Stimulated activated CD8-positive, alpha-beta memory T cell treated with anti-CD3 and anti-CD28 coated beads, Interleukin-15, amount 100 ng/mL, for 48 hours (primary cell): ENCODE measurements around the gene CREBBP.

Experiments used
- DNase-seq, 2 donors: peaks; one replicate each; pipeline ENCODE4 v3.0.0-alpha.2; 2020; ENCODE audit warnings: low read depth in 2 of 2

The CREBBP gene

DNA sequence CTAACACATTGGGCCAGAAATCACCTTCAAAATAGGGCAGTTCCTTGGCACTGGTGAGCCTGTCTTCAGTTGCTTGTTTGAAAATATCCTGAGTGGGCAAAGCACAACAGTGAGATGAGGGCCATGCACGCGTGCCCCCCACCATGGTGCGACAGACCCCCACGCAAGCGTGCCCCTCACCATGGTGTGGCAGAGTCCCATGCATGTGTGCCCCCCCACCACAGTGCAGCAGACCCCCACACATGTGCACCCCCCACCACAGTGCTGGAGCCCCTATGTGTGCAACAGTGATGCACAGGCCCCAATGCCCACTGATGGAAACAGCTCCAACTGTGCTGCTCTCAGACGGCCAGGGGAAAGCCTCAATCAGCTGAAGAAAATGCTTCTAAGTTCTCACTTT lies 144.4 kb downstream of the CREBBP start:
- no peak for DNase-seq

DNA sequence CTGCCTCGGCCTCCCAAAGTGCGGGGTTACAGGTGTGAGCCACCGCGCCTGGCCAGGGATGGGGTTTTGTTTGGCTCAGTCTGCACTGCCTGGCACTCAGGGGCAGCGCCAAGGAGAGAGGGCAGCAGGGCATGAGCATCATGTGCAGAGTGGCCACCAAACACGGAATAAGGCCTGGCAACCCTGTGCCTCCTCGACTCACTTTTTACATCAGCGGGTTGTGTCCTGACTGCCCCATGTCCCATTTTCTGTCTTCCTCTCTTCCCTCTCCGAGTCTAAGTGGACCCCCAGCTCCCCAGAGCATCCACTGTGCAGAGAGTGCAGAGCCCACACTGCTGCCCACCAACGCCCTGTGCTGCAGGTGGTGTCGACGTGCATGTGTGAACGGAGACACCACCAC lies 145.0 kb downstream of the CREBBP start:
- no peak for DNase-seq

DNA sequence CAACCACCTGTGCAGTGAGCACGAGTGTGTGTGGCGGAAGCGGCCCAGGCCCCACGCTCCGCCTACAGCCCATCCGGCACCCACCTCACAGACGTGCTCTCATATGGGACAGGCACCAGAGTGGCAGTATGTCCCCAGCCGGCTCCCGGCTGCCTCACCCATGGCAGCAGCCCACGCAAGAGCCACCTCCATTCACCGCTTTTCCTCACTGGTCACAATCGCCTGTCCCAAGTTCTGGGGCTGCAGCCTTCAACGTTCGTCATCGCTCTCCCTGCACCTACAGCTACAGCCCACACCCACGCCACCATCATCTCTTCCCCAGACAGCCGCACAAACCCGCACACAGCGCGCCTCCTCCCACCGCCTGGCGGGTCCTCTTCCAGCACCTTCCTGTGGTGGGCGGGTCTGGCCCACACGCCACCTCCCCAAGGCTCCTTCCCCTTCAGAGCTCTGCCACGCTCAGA lies 145.7 kb downstream of the CREBBP start:
- DNase-seq: no peak

DNA sequence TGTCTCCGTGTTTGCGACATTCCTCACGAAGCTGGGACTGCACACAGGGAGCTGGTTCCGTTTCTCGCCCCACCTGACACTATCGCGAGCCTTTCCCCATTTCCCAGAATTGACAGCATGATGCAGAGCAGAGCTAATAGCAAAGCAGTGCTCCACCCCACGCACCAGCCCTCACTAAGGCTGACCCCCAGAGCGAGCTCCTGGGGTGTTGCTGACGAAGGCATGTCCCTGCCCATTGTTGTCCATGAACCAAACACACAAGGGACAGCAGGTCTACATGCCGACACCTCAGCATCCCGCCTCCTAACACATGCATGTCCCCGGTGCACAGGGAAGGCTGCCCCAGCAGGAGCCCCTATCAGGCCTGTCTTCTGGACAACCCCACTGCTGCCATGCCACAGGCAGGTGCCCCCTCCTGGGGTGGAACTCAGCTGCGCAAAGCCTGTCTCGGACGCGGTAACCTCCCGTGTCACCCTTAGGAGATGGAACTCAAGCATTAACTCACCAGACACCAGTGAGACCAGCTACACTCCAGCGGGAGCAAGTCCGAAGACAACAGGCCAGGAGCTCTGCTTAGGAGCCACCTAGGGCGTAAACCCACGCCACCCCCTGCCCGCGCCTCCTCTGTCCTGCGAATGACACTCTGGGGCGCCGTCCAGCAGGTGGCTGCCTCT lies 146.3 kb downstream of the CREBBP start:
- no peak for DNase-seq

DNA sequence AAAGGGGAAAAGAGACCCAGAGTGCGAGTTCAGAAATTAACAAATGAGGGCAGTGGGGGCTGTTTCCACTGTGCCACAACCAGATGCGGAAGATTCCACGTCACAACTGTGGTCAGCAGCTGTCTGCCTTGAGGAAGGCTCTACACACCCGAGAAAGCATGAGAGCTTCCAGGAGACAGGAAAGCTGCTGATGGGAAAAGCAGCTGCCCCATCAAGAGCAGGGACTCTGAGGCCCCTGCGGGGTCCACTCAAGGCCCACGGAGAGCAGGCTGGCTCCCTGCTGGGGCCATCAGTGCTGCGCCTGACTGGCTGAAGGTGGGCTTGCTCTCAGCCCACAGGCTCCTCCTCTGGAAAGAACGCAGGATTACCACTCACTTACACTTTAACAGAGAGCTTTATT lies 148.3 kb downstream of the CREBBP start:
- DNase-seq: no peak

DNA sequence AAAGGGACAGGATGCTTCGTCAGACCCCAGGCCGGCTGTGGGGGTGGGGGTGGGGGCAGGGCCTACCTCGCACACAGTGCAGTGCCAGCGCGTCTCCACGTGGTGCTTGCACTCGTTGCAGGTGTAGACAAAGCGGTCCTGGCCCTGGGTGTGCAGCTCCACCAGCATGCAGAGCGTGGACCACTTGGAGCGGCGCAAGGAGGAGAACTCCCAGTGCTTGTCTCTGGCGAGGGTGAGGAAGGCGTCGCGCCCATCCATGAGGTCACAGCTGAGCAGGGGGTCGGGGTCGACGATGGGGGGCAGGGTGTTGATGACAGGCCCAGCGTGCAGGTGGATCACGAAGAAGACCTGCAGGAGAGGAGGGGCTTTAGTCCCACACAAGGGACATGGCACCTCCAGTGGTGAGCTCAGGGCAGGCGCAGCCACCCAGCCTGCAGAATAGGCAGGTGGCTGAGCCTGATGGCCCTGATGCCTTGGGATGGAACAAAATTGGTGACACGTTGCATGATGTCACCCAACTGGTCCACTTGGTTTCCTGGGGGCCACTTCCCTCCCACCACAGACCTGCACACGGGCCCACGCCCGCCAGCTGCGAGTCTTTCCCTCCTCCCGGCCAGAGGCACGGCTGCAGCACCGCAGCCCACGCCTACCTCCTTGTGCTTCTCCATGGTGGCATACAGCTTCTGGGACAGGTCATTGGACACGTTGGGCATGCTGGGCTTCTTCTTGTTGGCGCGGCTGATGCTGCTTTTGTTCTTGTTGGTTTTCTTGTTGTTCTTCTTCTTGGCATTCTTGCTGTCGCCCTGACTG lies 149.2 kb downstream of the CREBBP start:
- no peak for DNase-seq

DNA sequence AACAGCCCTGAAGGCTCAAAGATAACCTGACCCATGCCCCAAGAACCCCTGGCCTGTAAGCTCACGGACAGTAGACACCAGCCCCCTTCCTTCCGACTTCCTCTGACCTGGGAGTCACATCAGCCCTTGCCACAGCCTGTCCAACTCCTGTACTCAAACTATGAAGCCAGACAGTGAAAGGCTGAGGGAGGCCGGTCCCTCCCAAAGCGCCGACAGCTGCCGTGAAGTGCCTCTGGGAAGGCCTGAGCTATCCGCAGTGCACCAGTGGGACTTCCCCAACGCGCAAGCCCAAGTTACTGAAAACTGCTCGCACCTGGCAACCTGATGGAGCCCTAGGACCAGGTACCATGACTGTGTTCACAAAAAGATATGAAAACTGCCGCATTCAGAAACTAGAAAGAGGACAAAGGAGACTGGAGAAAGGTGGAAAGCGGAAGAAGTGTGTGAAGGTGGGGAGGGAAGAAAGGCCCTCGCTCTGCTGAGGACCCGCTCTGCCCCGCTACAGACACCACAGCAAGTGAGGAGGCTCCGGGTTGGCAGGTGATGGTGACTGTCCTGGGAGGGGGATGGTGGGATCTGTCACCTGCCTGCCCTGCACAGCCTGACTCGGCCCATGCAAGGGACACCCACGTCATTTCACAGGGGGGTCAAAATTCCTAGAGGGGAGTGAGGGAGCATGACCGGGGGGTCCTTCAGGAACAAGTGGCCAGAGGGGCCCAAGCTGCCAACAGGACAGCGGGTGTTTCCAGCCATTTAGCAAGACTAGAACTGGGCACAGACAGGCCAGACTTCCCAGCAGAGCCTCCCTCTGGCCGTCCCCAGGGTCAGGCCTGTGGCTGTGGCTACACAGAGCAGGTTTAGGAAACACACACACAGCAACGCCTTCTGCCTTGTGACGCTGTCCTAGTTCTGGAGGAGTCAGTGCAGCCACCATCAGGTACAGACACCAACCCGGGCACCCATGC lies 150.1 kb downstream of the CREBBP start:
- DNase-seq: no peak

DNA sequence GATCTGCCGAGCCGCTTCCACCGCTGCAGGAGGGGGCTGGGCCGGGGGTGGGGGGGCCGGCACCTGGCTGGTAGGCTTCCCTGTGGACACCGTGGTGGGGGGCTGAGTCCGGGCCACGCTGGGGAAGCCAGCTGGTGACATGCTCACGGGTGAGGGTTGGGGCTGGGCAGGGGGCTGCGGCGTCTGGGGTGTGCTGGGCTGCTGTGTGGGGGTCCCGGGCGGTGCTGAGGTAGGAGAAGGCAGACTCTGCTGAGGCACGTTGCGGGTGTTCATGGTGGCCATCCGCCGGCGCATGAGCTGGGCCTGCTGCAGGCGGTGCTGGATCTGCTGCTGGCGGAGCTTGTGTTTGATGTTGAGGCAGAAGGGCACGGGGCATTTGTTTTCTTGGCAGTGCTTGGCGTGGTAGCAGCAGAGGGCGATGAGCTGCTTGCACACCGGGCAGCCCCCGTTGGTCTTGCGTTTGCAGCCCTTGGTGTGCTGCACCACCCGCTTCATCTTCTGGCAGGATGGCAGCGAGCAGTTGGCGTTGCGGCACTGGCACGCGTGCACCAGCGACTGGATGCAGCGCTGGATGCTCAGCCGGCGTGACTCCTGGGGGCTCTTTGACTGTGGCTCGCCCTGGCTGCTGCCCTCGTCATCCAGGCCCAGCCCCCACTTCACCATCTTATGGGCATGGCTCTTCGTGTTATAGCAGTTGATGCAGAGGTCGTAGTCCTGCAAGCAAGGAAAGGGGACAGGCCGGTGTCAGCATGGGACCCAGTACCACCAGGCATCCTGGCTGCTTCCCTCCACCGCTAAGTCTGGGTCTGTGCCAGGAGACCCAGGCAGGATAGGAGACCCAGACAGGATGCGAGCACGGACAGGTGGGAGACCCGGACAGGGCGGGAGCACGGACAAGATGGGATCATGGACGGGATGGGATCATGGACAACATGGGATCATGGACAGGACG lies 151.1 kb downstream of the CREBBP start:
- DNase-seq: no peak

DNA sequence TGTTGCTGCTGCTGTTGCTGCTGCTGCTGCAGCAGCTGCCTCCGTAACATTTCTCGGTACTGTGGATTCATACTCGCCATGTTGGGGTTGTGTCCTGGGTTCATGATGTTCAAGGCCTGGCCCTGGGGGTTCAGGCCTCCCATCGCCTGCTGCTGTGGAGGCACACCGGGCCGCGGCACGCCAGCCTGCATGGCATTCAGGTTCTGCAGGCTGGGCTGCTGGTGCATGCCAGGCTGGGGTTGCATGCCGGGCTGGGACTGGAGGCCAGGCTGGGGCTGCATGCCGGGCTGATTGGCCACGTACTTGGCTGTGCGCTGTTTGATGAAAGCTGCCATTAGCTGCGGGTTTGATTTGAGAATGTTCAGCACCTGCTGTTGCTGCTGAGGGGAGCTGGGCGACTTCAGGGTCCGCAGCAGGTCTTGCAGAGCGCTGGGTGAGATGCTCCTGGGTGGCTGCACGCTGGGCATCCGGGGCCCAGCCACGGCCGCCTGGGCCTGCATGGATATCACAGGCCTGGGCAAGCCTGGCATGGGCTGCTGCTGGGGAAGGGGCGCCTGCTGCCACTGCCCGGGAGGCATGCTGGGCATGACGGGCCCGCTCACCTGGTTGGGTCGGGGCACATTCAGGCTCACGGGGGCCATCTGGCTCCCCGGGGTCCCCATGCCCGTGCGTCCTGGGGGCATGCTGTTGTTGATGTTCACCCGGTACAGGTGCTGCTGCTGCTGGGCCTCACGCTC lies 151.9 kb downstream of the CREBBP start:
- no peak for DNase-seq

DNA sequence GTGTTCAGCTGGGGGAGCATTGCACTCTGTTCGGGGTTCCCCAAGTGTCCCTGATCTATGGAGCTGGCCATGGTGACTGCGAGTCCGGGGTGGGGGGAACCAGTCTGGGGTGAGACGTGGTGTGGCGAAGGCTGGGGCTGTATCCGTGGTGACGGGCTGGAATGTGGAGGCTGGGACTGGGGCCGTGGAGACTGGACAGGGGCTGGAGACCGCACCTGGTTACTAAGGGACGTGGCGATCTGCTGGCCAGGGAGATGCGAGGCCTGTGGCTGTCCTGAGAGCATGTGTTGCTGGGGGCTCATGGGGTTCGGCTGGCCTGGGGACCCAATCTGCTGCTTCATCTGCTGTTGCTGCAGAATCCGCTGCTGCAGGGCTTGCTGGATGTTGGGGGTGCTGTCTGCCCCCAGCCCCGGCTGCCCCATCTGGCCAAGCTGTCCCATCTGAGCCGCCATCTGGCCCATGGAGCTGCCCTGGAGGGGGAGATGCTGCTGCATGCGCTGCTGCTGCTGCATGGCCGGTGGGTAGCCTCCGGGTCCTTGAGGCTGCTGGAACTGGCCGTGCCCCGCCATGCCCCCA lies 152.6 kb downstream of the CREBBP start:
- no peak for DNase-seq

DNA sequence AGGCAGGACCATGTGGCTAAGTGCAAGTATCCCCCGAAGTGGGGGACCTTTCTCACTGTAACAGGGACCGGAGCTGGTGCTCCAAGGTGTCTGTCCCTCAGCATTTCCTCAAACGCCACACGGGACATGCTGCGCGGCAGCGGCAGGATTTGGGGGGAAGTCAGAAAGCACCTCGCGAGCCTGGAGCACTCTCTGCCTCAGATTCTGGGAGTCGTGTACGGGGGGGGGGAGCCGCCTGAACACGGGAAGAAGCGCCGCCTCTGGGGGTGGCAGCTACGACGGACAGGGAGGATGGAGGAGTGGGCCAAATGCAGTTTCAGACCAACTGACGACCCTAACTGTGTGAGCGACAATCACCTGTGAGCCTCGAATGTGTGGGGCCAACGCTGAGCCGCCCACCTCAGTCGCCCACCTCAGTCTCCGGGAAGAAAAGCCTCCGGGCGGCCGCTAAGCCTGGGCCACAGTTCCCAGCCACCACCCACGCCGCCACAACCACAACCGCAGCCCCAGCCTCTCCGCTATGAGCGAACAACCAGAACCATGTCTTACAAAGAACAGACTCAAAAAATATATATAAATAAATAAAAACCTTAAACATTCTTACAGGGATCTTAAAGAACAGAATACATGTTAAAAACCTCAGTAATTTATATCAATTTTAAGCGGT lies 154.4 kb downstream of the CREBBP start:
- no peak for DNase-seq

DNA sequence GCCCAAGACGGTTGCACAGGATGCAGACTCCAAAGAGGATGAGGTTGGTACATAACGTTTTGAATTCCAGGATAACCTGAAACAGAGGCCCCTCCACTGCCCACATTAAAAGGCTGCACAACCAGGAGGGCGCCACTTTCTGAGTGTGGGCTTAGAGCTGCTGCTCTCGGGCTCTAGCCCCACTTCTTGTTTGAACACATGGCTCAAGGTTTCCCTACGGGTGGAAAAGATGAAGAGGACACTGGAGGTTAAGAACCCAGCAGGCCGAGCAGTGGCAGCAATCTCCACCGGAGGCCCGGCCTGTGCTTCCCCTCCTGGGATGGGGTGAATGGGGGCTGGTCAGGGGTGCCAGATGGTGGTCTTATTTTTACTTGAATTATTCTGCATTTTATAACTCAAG lies 155.2 kb downstream of the CREBBP start:
- DNase-seq: no peak

DNA sequence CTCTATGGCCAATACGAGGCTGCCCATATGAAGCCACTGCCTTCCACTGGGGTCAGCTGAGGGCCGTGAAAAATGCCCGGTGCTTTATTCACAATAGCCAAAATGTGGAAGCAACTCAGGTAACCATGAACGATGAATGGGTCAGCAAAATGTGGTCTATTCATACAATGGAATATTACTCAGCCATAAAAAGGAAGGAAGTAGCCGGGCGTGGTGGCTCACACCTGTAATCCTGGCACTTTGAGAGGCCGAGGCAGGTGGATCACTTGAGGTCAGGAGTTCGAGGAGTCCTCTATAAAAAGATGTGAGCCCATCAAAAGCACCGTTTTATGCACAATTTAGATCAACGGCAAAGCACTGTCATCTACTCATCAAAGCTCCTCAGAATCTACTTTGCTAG lies 158.0 kb downstream of the CREBBP start:
- no peak for DNase-seq

DNA sequence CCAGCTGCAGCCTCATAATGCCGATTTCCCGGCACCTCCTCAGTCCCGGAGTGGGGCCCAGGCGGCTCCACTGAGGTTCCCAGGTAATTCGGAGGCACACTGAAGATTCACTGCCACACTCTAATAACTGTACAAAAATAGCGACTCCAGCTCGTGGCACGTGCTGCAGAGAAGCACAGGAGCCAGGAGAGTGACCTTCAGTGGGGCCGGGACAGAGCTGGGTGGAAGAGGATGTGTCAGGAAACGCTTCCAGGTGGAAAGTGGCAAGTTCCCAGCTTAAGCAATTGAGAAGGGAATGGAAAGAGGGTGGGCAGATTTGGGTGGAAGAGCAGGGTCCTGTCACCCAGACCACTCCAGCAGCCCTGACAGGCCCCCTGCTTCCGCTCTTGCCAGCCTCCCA lies 160.1 kb downstream of the CREBBP start:
- no peak for DNase-seq

DNA sequence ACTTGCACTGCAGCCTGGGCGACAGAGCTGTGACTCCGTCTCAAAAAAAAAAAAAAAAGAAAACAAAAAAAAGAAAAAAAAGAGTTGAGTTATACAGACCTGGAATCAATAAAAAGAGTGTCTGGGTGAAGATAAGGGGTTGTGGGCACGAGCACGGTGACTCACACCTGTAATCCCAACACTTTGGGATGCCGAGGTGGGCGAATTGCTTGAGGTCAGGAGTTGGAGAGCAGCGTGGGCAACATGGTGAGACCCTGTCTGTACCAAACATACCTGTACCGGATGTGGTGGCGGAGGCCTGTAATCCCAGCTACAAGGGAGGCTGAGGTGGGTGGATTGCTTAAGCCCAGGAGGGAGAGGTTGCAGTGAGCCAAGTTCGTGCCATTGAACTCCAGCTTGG lies 161.9 kb downstream of the CREBBP start:
- DNase-seq: no peak

DNA sequence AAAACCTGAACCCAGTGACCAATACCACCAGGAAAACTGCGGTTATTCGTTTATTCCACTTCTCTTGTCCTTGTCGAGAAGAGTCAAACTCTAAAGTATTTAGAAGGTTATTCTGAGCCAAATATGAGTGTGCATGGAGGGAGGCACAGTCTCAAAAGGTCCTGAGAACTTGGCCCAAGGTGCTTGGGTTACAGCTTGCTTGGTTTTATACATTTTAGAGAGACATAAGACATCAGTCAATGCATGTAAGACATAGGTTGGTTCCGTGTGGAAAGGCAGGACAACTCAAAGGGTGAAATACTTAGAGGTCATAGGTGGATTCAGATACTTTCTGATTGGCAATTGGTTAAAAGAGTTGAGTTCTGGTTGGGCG lies 162.5 kb downstream of the CREBBP start:
- DNase-seq: no peak

DNA sequence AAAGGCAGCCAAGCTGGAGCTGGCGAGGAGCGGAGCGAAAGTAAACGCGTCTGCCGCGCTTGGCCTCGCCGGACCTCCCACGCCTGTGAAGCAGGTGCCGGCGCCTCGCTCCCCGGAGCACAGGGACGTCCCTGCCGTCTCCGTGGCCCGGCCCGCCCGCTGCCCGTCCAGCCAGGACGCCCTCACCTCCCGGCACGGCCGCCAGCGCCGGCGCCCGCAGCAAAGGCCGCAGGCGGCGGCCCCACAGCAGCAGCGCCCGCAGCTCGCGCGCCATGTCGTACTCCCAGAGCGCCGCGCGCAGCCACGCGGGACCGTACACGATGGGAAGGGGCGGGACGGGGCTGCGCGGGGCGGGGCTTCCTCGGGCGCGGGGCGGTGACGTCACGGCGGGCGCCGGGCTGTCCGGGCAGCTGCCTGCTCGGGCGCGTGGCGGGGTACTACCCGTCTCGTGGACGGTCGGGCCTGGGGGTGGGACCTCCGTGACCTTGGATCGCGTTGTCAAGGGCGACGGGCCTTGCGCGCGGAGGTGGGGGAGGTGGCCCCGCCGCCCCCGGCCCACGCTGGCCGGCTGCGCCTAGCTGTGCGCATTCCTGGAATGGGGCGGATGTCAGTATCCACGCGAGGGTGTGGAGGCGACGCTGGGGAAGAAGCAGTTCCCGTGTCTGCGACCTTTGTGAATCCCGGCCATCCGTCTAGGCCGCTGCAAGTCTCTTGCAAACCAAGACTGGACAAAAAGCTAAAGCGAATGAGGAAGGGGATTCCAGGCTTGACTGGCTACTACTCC lies 163.1 kb downstream of the CREBBP start, which contains the start of gene TRAP1:
Gene TRAP1 (minus strand): TSS at position 290 of the 784 bp plus-strand sequence. CDS start 16 bp downstream, at position 274.
- peak; percentile 86 to 87 for DNase-seq

DNA sequence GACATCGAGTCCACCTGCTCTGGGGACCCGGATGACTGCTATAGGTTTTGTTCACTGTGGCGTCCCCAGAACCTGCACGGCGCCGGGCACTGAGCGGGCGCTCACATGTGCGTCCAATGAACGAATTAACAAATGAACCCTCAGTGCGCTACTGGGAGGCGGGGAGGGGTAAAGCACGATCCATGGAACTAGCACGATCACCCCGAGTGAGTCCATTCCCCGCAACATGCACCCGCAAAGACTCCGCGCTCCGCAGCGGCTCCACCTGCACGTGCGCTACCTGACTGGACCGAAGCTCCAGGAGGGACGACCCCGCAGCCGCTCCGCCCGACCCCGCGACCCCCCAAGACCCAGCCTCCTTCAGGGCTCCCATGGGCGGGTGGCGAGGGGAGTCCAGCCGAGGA lies 163.7 kb downstream of the CREBBP start:
- peak; percentile 12 to 15 for DNase-seq

DNA sequence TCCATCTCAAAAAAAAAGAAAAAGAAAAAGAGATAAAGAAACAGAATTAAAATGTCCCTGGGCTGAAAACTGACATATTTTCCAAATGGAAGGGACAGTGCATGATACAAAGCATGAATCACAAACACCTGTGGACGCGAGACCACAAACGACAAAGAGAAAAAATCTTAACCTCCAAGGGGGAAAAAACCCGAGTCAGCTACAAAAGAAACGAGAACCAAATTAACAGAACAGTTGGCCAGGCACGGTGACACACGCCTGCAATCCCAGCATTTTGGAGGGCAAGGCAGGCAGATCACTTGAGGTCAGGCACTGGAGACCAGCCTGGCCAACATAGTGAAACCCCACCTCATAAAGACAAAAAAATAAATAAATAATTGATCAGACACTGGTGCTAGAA lies 165.1 kb downstream of the CREBBP start:
- no peak for DNase-seq
